ENCODE results near the gene SYMPK.

DNA sequence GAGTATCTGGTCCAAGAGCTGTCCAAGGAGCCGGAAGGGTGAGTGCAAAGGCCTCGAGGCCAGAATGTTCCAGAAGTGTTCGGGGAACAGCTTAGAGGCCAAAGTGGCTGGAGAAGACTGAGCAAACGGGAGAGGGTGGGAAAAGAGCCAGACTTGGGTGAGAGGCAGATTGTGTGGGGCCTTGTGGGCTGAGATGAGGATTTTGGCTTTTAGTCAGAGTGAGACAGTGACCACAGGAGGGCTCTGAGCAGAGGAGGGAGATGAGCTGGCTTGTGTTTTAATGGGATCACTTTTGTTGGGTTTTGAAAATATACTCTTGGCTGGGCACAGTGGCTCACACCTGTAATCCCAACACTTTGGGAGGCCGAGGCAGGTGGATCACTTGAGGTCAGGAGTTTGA, 46.0 kb upstream of the SYMPK start:
- TF ChIP-seq POLR2AphosphoS5 (IDR thresholded peaks at IDR 0.05; ENCODE audit: low read depth, low read length) = no peak
- TF ChIP-seq, protein P1, sequence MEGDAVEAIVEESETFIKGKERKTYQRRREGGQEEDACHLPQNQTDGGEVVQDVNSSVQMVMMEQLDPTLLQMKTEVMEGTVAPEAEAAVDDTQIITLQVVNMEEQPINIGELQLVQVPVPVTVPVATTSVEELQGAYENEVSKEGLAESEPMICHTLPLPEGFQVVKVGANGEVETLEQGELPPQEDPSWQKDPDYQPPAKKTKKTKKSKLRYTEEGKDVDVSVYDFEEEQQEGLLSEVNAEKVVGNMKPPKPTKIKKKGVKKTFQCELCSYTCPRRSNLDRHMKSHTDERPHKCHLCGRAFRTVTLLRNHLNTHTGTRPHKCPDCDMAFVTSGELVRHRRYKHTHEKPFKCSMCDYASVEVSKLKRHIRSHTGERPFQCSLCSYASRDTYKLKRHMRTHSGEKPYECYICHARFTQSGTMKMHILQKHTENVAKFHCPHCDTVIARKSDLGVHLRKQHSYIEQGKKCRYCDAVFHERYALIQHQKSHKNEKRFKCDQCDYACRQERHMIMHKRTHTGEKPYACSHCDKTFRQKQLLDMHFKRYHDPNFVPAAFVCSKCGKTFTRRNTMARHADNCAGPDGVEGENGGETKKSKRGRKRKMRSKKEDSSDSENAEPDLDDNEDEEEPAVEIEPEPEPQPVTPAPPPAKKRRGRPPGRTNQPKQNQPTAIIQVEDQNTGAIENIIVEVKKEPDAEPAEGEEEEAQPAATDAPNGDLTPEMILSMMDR (IDR thresholded peaks at IDR 0.05) = no peak
- TF ChIP-seq, protein P2, sequence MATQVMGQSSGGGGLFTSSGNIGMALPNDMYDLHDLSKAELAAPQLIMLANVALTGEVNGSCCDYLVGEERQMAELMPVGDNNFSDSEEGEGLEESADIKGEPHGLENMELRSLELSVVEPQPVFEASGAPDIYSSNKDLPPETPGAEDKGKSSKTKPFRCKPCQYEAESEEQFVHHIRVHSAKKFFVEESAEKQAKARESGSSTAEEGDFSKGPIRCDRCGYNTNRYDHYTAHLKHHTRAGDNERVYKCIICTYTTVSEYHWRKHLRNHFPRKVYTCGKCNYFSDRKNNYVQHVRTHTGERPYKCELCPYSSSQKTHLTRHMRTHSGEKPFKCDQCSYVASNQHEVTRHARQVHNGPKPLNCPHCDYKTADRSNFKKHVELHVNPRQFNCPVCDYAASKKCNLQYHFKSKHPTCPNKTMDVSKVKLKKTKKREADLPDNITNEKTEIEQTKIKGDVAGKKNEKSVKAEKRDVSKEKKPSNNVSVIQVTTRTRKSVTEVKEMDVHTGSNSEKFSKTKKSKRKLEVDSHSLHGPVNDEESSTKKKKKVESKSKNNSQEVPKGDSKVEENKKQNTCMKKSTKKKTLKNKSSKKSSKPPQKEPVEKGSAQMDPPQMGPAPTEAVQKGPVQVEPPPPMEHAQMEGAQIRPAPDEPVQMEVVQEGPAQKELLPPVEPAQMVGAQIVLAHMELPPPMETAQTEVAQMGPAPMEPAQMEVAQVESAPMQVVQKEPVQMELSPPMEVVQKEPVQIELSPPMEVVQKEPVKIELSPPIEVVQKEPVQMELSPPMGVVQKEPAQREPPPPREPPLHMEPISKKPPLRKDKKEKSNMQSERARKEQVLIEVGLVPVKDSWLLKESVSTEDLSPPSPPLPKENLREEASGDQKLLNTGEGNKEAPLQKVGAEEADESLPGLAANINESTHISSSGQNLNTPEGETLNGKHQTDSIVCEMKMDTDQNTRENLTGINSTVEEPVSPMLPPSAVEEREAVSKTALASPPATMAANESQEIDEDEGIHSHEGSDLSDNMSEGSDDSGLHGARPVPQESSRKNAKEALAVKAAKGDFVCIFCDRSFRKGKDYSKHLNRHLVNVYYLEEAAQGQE (IDR thresholded peaks at IDR 0.05; ENCODE audit: insufficient read depth in 1 of 2, low read depth in 2 of 2, low read length in 1 of 2) = no peak

Data from Panc1 (cell line).